SK-N-MC (cell line): ENCODE results near the gene CAMK2N1.

Experiments used
- EZH2 ChIP-seq: fragments of 200-600 bp; sonication (generic); IDR thresholded peaks from one replicate; pipeline ENCODE4 v1.6.1; 2017; ENCODE audit warnings: antibody characterized with exemption
- POLR2AphosphoS5 ChIP-seq: IDR thresholded peaks from 2 replicates; pipeline ENCODE4 v1.6.1; 2012; ENCODE audit warnings: mild to moderate bottlenecking, low read depth, low read length, borderline replicate concordance

GRCh38 chr1:20479840-20480239 lies 6.2 kb downstream of the CAMK2N1 start:
- TF ChIP-seq POLR2AphosphoS5 (no peak), EZH2 (no peak)
